ENCODE data around the gene ACOT9.
"Not testable (repeated sequence)": the region's sequence is repeated elsewhere in the genome, so short reads cannot be mapped to it uniquely, and the experiment has no call there.

Gene ACOT9

GRCh38 chrX:23692166-23692565 is 50.9 kb downstream of the ACOT9 start:
- no peaks in the 10 kb centered on the region for H3K36me3 ChIP-seq (ENCODE audit: control insufficient read depth in 1 of 2, insufficient read depth in 2 of 2, low read length in 2 of 2)
- H3K9me3 ChIP-seq (ENCODE audit: control insufficient read depth in 1 of 2, low read length in 2 of 2), result no peaks in the 10 kb centered on the region
- no peaks in the 10 kb centered on the region for H3K27me3 ChIP-seq (ENCODE audit: low read depth, low read length)
- no peak overlapping the region for H3K4me3 ChIP-seq (ENCODE audit: low read depth in 1 of 2, low read length in 2 of 2)
- no peaks in the 10 kb centered on the region for H3K4me1 ChIP-seq (ENCODE audit: control insufficient read depth in 1 of 2, insufficient read depth in 2 of 2, low read length in 2 of 2)
- no peak overlapping the region for H3K27ac ChIP-seq (ENCODE audit: low read length)

- H3K36me3 ChIP-seq (ENCODE audit: control insufficient read depth in 1 of 2, insufficient read depth in 2 of 2, low read length in 2 of 2), result peaks cover 0 to 10% of the 10 kb centered on the region in 2 donors
- not testable (repeated sequence) for H3K4me1 ChIP-seq (ENCODE audit: control insufficient read depth in 1 of 2, insufficient read depth in 2 of 2, low read length in 2 of 2); H3K27me3 ChIP-seq (ENCODE audit: low read depth, low read length); H3K9me3 ChIP-seq (ENCODE audit: control insufficient read depth in 1 of 2, low read length in 2 of 2); H3K4me3 ChIP-seq (ENCODE audit: low read depth in 1 of 2, low read length in 2 of 2); H3K27ac ChIP-seq (ENCODE audit: low read length)
Measured at GRCh38 chrX:23676486-23676885, 66.6 kb downstream of the ACOT9 start.

GRCh38 chrX:23673108-23673507 is 70.0 kb downstream of the ACOT9 start:
- Histone ChIP-seq H3K4me1 (ENCODE audit: control insufficient read depth in 1 of 2, insufficient read depth in 2 of 2, low read length in 2 of 2) (peaks cover 0 to 3% of the 10 kb centered on the region in 2 donors), H3K27me3 (ENCODE audit: low read depth, low read length) (no peaks in the 10 kb centered on the region), H3K27ac (ENCODE audit: low read length) (no peak overlapping the region), H3K9me3 (ENCODE audit: control insufficient read depth in 1 of 2, low read length in 2 of 2) (no peaks in the 10 kb centered on the region), H3K4me3 (ENCODE audit: low read depth in 1 of 2, low read length in 2 of 2) (no peak overlapping the region), H3K36me3 (ENCODE audit: control insufficient read depth in 1 of 2, insufficient read depth in 2 of 2, low read length in 2 of 2) (peaks cover 0 to 10% of the 10 kb centered on the region in 2 donors)

GRCh38 chrX:23670528-23670927 is 72.5 kb downstream of the ACOT9 start:
- H3K4me3 ChIP-seq (ENCODE audit: low read depth in 1 of 2, low read length in 2 of 2), result no peak overlapping the region
- no peaks in the 10 kb centered on the region for H3K9me3 ChIP-seq (ENCODE audit: control insufficient read depth in 1 of 2, low read length in 2 of 2)
- H3K4me1 ChIP-seq (ENCODE audit: control insufficient read depth in 1 of 2, insufficient read depth in 2 of 2, low read length in 2 of 2), result peaks cover 0 to 3% of the 10 kb centered on the region in 2 donors
- no peak overlapping the region for H3K27ac ChIP-seq (ENCODE audit: low read length)
- H3K36me3 ChIP-seq (ENCODE audit: control insufficient read depth in 1 of 2, insufficient read depth in 2 of 2, low read length in 2 of 2), result no peaks in the 10 kb centered on the region
- H3K27me3 ChIP-seq (ENCODE audit: low read depth, low read length), result no peaks in the 10 kb centered on the region

- Histone ChIP-seq H3K9me3 (ENCODE audit: control insufficient read depth in 1 of 2, low read length in 2 of 2) (no peaks in the 10 kb centered on the region), H3K4me3 (ENCODE audit: low read depth in 1 of 2, low read length in 2 of 2) (peak overlapping the region; percentile 69 to 76), H3K4me1 (ENCODE audit: control insufficient read depth in 1 of 2, insufficient read depth in 2 of 2, low read length in 2 of 2) (peaks cover 0 to 3% of the 10 kb centered on the region in 2 donors), H3K27me3 (ENCODE audit: low read depth, low read length) (no peaks in the 10 kb centered on the region), H3K36me3 (ENCODE audit: control insufficient read depth in 1 of 2, insufficient read depth in 2 of 2, low read length in 2 of 2) (no peaks in the 10 kb centered on the region), H3K27ac (ENCODE audit: low read length) (peak overlapping the region; percentile 39)
Measured at GRCh38 chrX:23668335-23668734, 74.7 kb downstream of the ACOT9 start.

GRCh38 chrX:23667239-23668177 is 75.6 kb downstream of the ACOT9 start, which contains the start of gene PRDX4:
PRDX4 (plus strand) TSS chrX:23667493; CDS start chrX:23667571, 78 bp downstream.
- H3K36me3 ChIP-seq (ENCODE audit: control insufficient read depth in 1 of 2, insufficient read depth in 2 of 2, low read length in 2 of 2), result no peaks in the 10 kb centered on the region
- H3K9me3 ChIP-seq (ENCODE audit: control insufficient read depth in 1 of 2, low read length in 2 of 2), result no peaks in the 10 kb centered on the region
- H3K4me1 ChIP-seq (ENCODE audit: control insufficient read depth in 1 of 2, insufficient read depth in 2 of 2, low read length in 2 of 2), result peaks cover 0 to 3% of the 10 kb centered on the region in 2 donors
- H3K27ac ChIP-seq (ENCODE audit: low read length), result peak within 1 kb of the TSS; percentile 39
- H3K27me3 ChIP-seq (ENCODE audit: low read depth, low read length), result no peaks in the 10 kb centered on the region
- peak within 1 kb of the TSS; percentile 69 to 76 for H3K4me3 ChIP-seq (ENCODE audit: low read depth in 1 of 2, low read length in 2 of 2)

GRCh38 chrX:23666282-23666681 is 76.8 kb downstream of the ACOT9 start:
- Histone ChIP-seq H3K4me1 (ENCODE audit: control insufficient read depth in 1 of 2, insufficient read depth in 2 of 2, low read length in 2 of 2) (peaks cover 0 to 3% of the 10 kb centered on the region in 2 donors), H3K9me3 (ENCODE audit: control insufficient read depth in 1 of 2, low read length in 2 of 2) (no peaks in the 10 kb centered on the region), H3K4me3 (ENCODE audit: low read depth in 1 of 2, low read length in 2 of 2) (no peak overlapping the region), H3K36me3 (ENCODE audit: control insufficient read depth in 1 of 2, insufficient read depth in 2 of 2, low read length in 2 of 2) (no peaks in the 10 kb centered on the region), H3K27ac (ENCODE audit: low read length) (no peak overlapping the region), H3K27me3 (ENCODE audit: low read depth, low read length) (no peaks in the 10 kb centered on the region)

GRCh38 chrX:23664496-23664895 is 78.6 kb downstream of the ACOT9 start:
- H3K36me3 ChIP-seq (ENCODE audit: control insufficient read depth in 1 of 2, insufficient read depth in 2 of 2, low read length in 2 of 2), result no peaks in the 10 kb centered on the region
- H3K27me3 ChIP-seq (ENCODE audit: low read depth, low read length), result no peaks in the 10 kb centered on the region
- no peaks in the 10 kb centered on the region for H3K9me3 ChIP-seq (ENCODE audit: control insufficient read depth in 1 of 2, low read length in 2 of 2)
- H3K4me1 ChIP-seq (ENCODE audit: control insufficient read depth in 1 of 2, insufficient read depth in 2 of 2, low read length in 2 of 2), result no peaks in the 10 kb centered on the region
- H3K4me3 ChIP-seq (ENCODE audit: low read depth in 1 of 2, low read length in 2 of 2), result no peak overlapping the region
- H3K27ac ChIP-seq (ENCODE audit: low read length), result no peak overlapping the region

GRCh38 chrX:23662853-23663252 is 80.2 kb downstream of the ACOT9 start:
- H3K4me3 ChIP-seq (ENCODE audit: low read depth in 1 of 2, low read length in 2 of 2), result no peak overlapping the region
- no peaks in the 10 kb centered on the region for H3K9me3 ChIP-seq (ENCODE audit: control insufficient read depth in 1 of 2, low read length in 2 of 2)
- no peaks in the 10 kb centered on the region for H3K4me1 ChIP-seq (ENCODE audit: control insufficient read depth in 1 of 2, insufficient read depth in 2 of 2, low read length in 2 of 2)
- no peak overlapping the region for H3K27ac ChIP-seq (ENCODE audit: low read length)
- H3K27me3 ChIP-seq (ENCODE audit: low read depth, low read length), result no peaks in the 10 kb centered on the region
- H3K36me3 ChIP-seq (ENCODE audit: control insufficient read depth in 1 of 2, insufficient read depth in 2 of 2, low read length in 2 of 2), result no peaks in the 10 kb centered on the region

GRCh38 chrX:23662187-23662586 is 80.9 kb downstream of the ACOT9 start:
- Histone ChIP-seq H3K9me3 (ENCODE audit: control insufficient read depth in 1 of 2, low read length in 2 of 2) (no peaks in the 10 kb centered on the region), H3K4me3 (ENCODE audit: low read depth in 1 of 2, low read length in 2 of 2) (no peak overlapping the region), H3K27ac (ENCODE audit: low read length) (no peak overlapping the region), H3K36me3 (ENCODE audit: control insufficient read depth in 1 of 2, insufficient read depth in 2 of 2, low read length in 2 of 2) (no peaks in the 10 kb centered on the region), H3K27me3 (ENCODE audit: low read depth, low read length) (no peaks in the 10 kb centered on the region), H3K4me1 (ENCODE audit: control insufficient read depth in 1 of 2, insufficient read depth in 2 of 2, low read length in 2 of 2) (no peaks in the 10 kb centered on the region)

GRCh38 chrX:23661671-23662070 is 81.4 kb downstream of the ACOT9 start:
- no peaks in the 10 kb centered on the region for H3K27me3 ChIP-seq (ENCODE audit: low read depth, low read length)
- no peaks in the 10 kb centered on the region for H3K9me3 ChIP-seq (ENCODE audit: control insufficient read depth in 1 of 2, low read length in 2 of 2)
- no peak overlapping the region for H3K27ac ChIP-seq (ENCODE audit: low read length)
- H3K4me3 ChIP-seq (ENCODE audit: low read depth in 1 of 2, low read length in 2 of 2), result no peak overlapping the region
- H3K4me1 ChIP-seq (ENCODE audit: control insufficient read depth in 1 of 2, insufficient read depth in 2 of 2, low read length in 2 of 2), result no peaks in the 10 kb centered on the region
- no peaks in the 10 kb centered on the region for H3K36me3 ChIP-seq (ENCODE audit: control insufficient read depth in 1 of 2, insufficient read depth in 2 of 2, low read length in 2 of 2)

All from muscle layer of duodenum (tissue), 2 donors.